GM12865 (cell line): Measurements from ENCODE around the gene PLEK2.
A peak's percentile ranks its signal among the peaks of the same experiment; 100 is the strongest.

Source experiments
- DNase-seq: peaks from one replicate; pipeline ENCODE4 v3.0.0; 2010; ENCODE audit warnings: low read depth
- H3K4me3 ChIP-seq: 2 replicates; pipeline ENCODE4 v1.5.1; 2011; ENCODE audit warnings: mild to moderate bottlenecking, low read depth, low read length, control low read depth
- TF ChIP-seq, protein P1 (sequence below): IDR thresholded peaks from 2 replicates; pipeline ENCODE4 v1.5.1; 2011; ENCODE audit warnings: low read length, control low read depth, low read depth, inconsistent platforms; ENCODE audit not compliant: insufficient read depth; ENCODE audit errors: missing control alignments

PLEK2 gene

GRCh38 chr14:67429510-67430205 lies 17.7 kb upstream of the PLEK2 start:
- no peak overlapping the region for H3K4me3 ChIP-seq
- TF ChIP-seq, protein P1, sequence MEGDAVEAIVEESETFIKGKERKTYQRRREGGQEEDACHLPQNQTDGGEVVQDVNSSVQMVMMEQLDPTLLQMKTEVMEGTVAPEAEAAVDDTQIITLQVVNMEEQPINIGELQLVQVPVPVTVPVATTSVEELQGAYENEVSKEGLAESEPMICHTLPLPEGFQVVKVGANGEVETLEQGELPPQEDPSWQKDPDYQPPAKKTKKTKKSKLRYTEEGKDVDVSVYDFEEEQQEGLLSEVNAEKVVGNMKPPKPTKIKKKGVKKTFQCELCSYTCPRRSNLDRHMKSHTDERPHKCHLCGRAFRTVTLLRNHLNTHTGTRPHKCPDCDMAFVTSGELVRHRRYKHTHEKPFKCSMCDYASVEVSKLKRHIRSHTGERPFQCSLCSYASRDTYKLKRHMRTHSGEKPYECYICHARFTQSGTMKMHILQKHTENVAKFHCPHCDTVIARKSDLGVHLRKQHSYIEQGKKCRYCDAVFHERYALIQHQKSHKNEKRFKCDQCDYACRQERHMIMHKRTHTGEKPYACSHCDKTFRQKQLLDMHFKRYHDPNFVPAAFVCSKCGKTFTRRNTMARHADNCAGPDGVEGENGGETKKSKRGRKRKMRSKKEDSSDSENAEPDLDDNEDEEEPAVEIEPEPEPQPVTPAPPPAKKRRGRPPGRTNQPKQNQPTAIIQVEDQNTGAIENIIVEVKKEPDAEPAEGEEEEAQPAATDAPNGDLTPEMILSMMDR, result no peak
- DNase-seq, result no peak

- TF ChIP-seq, protein P1, result no peak
- no peak for DNase-seq
- no peak overlapping the region for H3K4me3 ChIP-seq
Observed at GRCh38 chr14:67428501-67429031, 16.6 kb upstream of the PLEK2 start.

DNA sequence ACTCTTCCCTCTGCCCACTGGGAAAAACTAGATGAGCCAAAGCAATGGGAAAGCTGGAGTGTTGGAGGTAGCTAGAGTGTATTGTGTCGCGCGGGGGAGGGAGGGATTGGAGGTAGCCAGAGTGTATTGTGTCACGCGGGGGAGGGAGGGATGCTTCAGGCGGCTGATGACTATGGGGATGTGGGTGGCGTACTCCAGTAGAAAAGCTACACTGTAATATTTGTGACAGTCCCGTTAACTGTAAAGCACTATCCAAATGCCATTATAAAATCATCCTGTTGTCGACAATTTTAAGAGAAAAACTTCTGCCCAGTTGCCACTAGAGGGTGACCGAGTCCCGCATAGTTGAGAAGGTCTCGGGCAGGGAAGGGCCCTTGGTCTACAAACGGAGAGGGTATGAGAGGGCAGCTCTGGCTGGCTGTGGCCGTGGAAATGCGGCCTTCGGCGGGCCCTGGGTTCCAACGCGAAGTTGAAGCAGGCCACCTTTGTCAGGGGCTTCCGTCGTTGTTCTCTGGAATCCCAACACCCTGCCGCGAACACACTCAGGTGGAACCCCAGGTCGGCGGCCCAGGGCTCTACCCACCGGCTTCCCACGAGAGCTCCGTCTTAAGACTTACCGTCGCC lies 15.1 kb upstream of the PLEK2 start:
- TF ChIP-seq, protein P1, result peak; percentile 82
- H3K4me3 ChIP-seq, result no peak overlapping the region
- peak; percentile 87 for DNase-seq

- no peak for DNase-seq
- TF ChIP-seq, protein P1, result no peak
- H3K4me3 ChIP-seq, result no peak overlapping the region
Observed at GRCh38 chr14:67426161-67426560, 14.2 kb upstream of the PLEK2 start.

DNA sequence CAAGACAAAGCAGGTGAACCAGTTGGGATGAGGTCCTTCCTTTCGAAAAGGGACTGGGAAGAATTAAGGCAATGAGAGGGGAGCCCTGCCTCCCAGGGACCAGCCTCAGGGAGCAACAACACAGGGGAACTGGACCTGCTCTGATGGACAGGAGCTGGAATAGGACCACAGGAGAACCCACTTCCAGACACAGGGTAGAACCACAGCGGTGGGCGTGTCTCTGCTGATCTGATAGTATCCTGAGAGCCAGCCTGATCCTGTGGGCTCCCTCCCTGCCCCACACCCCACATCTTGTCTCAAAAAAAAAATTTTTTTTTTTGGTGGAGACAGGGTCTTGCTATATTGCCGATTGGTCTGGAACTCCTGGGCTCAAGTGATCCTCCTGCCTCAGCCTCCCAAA lies 13.6 kb upstream of the PLEK2 start:
- TF ChIP-seq, protein P1, result no peak
- no peak for DNase-seq
- H3K4me3 ChIP-seq, result no peak overlapping the region

- no peak for DNase-seq
- TF ChIP-seq, protein P1, result no peak
- H3K4me3 ChIP-seq, result no peak overlapping the region
Observed at GRCh38 chr14:67424539-67424938, 12.6 kb upstream of the PLEK2 start.
